ENCODE data around the gene CUTC.

Gene CUTC

GRCh38 chr10:99695761-99696160, 36.3 kb upstream of the CUTC start:
- H3K27ac Mint-ChIP-seq, result no peak overlapping the region
- TF ChIP-seq CTCF (IDR thresholded peaks at IDR 0.05; ENCODE audit: unreplicated experiment in 3 of 3), result no peak
- H3K4me1 Mint-ChIP-seq, result peaks cover 6% of the 10 kb centered on the region
- no peaks in the 10 kb centered on the region for H3K9me3 Mint-ChIP-seq
- no peaks in the 10 kb centered on the region for H3K27me3 Mint-ChIP-seq (ENCODE audit: low read depth)
- no peak overlapping the region for H3K4me3 Mint-ChIP-seq
- peaks cover 56% of the 10 kb centered on the region for H3K36me3 Mint-ChIP-seq (ENCODE audit: low read depth)

GRCh38 chr10:99698504-99699080, 33.4 kb upstream of the CUTC start:
- TF ChIP-seq CTCF (IDR thresholded peaks at IDR 0.05; ENCODE audit: unreplicated experiment in 3 of 3), result no peak
- Mint-ChIP-seq H3K27ac (no peak overlapping the region), H3K36me3 (ENCODE audit: low read depth) (peaks cover 62% of the 10 kb centered on the region), H3K4me1 (peaks cover 10% of the 10 kb centered on the region), H3K9me3 (no peaks in the 10 kb centered on the region), H3K27me3 (ENCODE audit: low read depth) (no peaks in the 10 kb centered on the region), H3K4me3 (no peak overlapping the region)

GRCh38 chr10:99700649-99701048, 31.4 kb upstream of the CUTC start:
- Mint-ChIP-seq H3K4me1 (peaks cover 10% of the 10 kb centered on the region), H3K27ac (peak overlapping the region; percentile 20 to 59 (median 24)), H3K9me3 (no peaks in the 10 kb centered on the region), H3K36me3 (ENCODE audit: low read depth) (peaks cover 73% of the 10 kb centered on the region), H3K27me3 (ENCODE audit: low read depth) (no peaks in the 10 kb centered on the region), H3K4me3 (no peak overlapping the region)
- TF ChIP-seq CTCF (IDR thresholded peaks at IDR 0.05; ENCODE audit: unreplicated experiment in 3 of 3), result no peak

- no peak overlapping the region for H3K4me3 Mint-ChIP-seq
- TF ChIP-seq CTCF (IDR thresholded peaks at IDR 0.05; ENCODE audit: unreplicated experiment in 3 of 3), result no peak
- no peaks in the 10 kb centered on the region for H3K4me1 Mint-ChIP-seq
- peaks cover 57% of the 10 kb centered on the region for H3K36me3 Mint-ChIP-seq (ENCODE audit: low read depth)
- no peaks in the 10 kb centered on the region for H3K27me3 Mint-ChIP-seq (ENCODE audit: low read depth)
- no peaks in the 10 kb centered on the region for H3K9me3 Mint-ChIP-seq
- peak overlapping the region in 1 of 3 experiments; percentile 3 for H3K27ac Mint-ChIP-seq
Observed at GRCh38 chr10:99708428-99709012, 23.5 kb upstream of the CUTC start.

GRCh38 chr10:99709480-99710229, 22.4 kb upstream of the CUTC start:
- Mint-ChIP-seq H3K27ac (peak overlapping the region in 1 of 3 experiments; percentile 58), H3K4me1 (no peaks in the 10 kb centered on the region), H3K9me3 (no peaks in the 10 kb centered on the region), H3K4me3 (no peak overlapping the region), H3K27me3 (ENCODE audit: low read depth) (no peaks in the 10 kb centered on the region), H3K36me3 (ENCODE audit: low read depth) (peaks cover 56% of the 10 kb centered on the region)
- no peak for TF ChIP-seq CTCF (IDR thresholded peaks at IDR 0.05; ENCODE audit: unreplicated experiment in 3 of 3)
